Cardiac septum (tissue), 1 donor: ENCODE measurements around the gene EIPR1. TPM values are rescaled to one million over a fixed set of nuclear protein-coding genes. Genes with fewer than 3 reads are reported as not detected.
A peak's percentile ranks its signal among the peaks of the same experiment; 100 is the strongest.

Source experiments
- DNase-seq: peaks from one replicate; pipeline ENCODE4 v3.0.0-alpha.2; 2020; ENCODE audit warnings: low spot score
- intact Hi-C: fragments of 100-400 bp; cut with DNase I; formaldehyde crosslinking; loops from one replicate; pipeline ENCODE4 v1.14.0; 2022
- total RNA-seq: library from RNA; stranded (reverse); fragmentation: NEBNext Ultra II Directional; extraction: Animal tissue kit (Norgen Biotek cat#: 25700); gene quantifications from one replicate; pipeline ENCODE4 v1.2.1, GENCODE V29; 2021
- donor health status: DM: no; HTN: no; CAD: no.

Gene EIPR1
- total RNA-seq, 1 donor from 2014 or later, result 10.5 TPM

GRCh38 chr2:3244486-3244885, 133.1 kb downstream of the EIPR1 start:
- intact Hi-C loops, result no loop called here
- DNase-seq, result no peak

DNA sequence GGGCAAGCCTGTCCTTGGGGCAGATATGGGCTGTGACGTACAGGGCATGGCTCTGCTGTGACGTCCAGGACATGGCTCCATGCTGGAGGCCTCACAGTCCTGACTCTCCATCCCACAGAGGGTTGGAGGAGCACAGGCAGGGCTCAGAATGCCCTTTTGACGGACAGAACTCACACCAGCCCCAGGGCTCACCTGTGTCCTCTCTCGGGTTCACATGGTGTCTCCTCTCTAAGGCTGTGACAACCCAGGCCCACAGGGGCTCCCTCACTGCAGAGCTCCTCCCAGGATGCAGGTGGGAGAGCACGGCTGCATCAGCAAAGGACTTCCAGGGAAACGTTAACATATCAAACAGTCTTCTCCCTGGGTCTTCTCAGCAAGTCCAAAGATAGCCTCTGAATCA, 133.8 kb downstream of the EIPR1 start:
- intact Hi-C loops, result no loop called here
- no peak for DNase-seq

- intact Hi-C loops, result no loop called here
- DNase-seq, result no peak
These were observed 134.8 kb downstream of the EIPR1 start for GRCh38 chr2:3242747-3243369.

DNA sequence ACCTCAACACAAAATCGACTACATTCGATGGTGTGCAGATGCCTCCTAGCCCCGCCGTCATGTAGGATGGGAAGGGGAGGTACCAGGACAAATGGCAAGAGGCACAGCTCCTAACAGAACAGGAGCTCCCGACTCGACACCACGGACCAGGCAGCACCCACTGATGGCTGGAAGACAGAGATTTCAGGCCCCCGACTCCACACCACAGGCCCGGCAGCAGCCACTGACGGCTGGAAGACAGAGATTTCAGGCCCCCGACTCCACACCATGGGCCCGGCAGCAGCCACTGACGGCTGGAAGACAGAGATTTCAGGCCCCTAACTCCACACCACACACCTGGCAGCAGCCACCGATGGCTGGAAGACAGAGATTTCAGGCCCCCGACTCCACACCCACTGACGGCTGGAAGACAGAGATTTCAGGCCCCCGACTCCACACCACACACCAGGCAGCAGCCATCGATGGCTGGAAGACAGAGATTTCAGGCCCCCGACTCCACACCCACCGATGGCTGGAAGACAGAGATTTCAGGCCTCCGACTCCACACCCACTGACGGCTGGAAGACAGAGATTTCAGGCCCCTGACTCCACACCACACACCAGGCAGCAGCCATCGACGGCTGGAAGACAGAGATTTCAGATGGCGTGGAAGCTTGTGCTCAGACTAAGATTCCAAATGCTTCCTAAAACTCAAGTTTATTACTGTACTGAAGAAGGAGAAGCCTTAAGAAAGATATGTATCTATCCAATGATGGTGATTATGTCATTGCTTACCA, 135.5 kb downstream of the EIPR1 start:
- intact Hi-C loops, result no loop called here

GRCh38 chr2:3238951-3239841, 138.4 kb downstream of the EIPR1 start:
- intact Hi-C loops, result no loop called here
- no peak for DNase-seq

More for the DNA sequence above, 135.5 kb downstream of the EIPR1 start:
- DNase-seq, result no peak

DNA sequence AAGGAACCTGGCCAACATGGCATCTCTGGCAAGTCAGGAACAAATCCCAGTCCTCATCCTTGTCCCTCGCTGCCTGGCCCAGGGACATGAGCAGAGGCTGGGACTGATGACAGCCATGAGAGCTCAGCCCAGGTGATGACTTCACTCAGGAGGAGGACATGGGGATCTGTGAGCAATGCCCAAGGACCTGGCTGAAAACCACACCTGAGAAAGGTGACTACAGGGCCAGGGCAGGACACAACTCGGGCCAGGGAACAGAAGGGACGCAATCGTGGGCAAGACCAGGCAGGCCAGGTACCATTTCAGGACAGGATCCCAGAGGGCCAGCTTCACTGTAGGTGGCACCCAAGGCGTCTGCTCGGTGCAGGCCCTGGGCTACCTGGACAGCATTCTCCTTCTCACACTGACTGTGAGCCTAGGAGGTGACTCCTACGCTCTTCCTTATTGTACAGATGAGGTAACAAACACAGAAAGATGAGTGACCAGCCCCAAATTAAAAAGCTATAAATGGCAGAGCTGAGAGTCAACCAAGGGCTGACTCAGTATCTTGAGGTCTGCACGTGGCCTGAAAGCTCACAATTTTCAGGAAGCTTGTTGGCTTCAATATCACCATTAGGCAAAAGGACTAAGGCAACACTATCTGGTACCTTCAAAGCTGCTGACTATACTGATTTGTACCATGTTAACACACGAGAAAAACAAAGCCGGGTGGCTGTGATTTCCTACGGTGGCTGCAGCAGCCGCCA, 141.1 kb downstream of the EIPR1 start:
- no peak for DNase-seq
- intact Hi-C loops, result no loop called here

DNA sequence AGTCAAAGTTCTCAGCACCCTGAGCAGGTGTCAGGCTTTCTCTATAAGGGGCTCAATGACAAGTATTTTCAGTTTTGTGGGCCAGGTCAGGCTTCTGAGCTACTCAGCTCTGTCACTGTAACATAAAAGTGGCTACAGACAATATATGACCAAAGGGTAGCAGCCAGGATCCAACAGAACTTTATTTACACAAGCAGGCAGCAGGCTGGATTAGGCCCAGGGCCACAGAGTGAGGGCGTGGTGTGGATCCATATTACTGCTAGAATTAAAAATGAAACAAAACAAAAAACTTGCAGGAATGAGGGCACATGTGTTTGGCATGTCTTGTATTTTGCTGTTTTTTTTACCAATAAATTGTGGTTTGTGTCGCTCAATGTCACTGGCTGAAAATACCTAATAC, 143.7 kb downstream of the EIPR1 start:
- DNase-seq, result no peak
- intact Hi-C loops, result no loop called here

- intact Hi-C loops, result no loop called here
- DNase-seq, result no peak
These were observed 148.4 kb downstream of the EIPR1 start for GRCh38 chr2:3229221-3229620.

GRCh38 chr2:3224681-3225080, 152.9 kb downstream of the EIPR1 start:
- intact Hi-C loops, result no loop called here

DNA sequence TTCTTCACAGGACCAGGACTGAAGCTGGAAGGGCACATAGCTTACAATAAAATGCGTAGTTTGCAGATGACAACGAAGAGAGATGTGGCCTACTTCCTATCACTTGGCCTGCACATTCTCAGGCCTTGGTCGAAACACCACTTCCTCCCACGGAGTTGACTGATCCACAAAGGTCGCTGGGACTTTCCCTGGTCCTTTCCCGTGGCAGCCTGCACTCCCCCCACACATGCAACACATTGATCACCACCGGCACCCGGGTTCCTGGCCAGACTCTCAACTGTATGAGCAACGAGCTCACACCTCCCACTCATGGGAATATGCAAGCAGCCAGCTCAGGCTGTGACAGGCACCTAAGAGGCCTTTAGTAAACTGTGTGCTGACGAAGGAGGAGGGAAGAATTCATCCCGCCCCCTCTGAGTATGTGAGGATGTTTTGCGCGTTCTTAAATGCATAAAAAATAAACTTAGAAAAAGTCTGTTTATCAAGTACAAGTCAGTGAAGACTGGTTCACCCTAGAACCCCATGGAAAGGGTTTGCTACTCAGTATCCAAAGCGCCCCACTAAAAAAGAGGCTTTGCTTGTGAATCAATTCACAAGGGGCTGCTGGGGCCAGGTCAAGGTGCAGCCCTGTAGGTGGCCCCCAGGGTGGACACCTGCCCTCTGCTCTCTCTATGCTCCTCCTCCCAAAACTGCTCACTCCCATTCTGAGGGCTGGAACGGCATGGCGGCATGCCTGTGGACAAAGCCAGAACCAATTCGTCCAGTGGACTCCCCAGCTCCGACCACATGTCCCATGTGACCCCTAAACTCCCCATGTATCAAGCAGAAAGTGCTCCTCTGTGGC, 154.3 kb downstream of the EIPR1 start:
- no peak for DNase-seq
- intact Hi-C loops, result no loop called here

More at GRCh38 chr2:3224681-3225080, 152.9 kb downstream of the EIPR1 start:
- no peak for DNase-seq

DNA sequence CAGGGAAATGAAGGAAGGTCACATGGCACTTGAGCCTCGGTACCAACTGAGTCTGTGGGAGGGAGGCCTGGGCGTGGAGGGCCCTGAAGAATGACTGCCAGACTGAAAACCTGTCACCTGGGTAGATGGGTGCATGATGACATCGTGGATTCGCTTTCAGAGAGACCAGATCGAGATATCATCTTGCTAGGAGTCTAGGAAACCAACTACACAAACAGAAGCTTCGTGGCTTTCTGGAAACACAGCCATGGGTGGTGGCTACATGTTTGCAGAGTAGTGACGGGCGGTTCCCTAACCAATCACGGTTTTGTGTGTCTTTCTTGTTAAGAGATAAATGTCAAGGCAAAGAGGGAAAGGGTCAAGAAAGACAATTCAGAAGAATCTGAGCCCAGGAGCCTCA, 155.0 kb downstream of the EIPR1 start:
- no peak for DNase-seq
- intact Hi-C loops, result no loop called here

DNA sequence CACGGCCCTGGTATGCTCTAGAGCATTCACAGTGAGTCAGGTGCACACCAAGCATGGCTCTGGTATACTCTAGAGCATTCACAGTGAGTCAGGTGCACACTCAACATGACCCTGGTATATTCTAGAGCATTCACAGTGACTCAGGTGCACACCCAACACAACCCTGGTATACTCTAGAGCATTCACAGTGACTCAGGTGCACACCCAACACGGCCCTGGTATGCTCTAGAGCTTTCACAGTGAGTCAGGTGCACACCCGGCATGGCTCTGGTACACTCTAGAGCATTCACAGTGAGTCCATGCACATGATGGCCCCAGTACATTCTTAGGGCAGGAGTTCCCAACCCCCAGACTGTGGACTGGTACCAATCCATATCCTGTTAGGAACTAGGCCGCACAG, 158.1 kb downstream of the EIPR1 start:
- no peak for DNase-seq
- intact Hi-C loops, result no loop called here

DNA sequence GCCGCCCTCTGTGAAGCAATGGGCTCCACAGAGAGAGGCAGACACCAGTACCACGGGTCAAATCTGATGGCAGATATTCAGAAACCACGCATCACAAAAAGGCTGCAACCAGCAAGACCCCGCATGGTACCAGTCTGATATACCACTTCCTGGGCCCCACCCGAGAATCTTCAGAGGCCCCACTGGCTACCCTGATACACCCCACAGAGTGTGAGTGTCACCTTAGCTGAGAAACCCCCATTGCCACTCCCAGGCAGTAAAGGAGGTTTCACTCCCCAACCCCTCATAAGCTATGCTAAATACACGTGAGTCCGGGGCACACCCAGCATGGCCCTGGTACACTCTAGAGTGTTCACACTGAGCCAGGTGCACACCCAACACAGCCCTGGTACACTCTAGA, 160.0 kb downstream of the EIPR1 start:
- intact Hi-C loops, result no loop called here
- peak; percentile 24 for DNase-seq

GRCh38 chr2:3216841-3217495, 160.7 kb downstream of the EIPR1 start:
- intact Hi-C loops, result no loop called here
- no peak for DNase-seq

DNA sequence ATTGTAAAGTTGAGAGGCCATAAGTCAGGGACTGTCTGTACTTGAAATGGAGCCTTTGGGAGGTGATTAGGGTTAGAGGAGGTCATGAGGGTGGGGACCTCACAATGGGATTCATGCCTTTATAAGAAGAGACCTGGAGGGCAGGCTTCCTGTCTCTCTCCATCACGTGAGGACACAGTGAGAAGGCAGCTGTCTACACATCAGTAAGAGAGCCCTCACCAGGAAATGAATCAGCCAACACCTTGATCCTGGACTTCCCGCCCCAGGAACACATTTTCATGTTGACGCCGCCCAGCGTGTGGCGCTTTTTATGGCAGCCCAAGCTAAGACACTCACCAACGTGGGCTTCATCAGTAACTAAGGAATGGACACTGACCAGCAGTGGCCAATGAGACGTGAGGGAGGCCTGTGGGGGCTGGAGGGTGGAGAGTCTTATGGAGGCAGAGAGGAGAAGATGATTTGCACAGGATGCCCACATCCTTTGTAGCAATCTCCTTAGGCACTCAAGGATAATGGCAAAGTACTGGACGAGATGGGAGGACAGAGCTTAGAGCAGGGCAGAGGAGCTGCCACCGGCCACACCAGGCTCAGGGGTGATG, 162.7 kb downstream of the EIPR1 start:
- DNase-seq, result peak; percentile 56
- intact Hi-C loops, result no loop called here

GRCh38 chr2:3214065-3214464, 163.6 kb downstream of the EIPR1 start:
- no peak for DNase-seq
- intact Hi-C loops, result no loop called here

- intact Hi-C loops, result no loop called here
These were observed 164.6 kb downstream of the EIPR1 start for GRCh38 chr2:3212984-3213383.

DNA sequence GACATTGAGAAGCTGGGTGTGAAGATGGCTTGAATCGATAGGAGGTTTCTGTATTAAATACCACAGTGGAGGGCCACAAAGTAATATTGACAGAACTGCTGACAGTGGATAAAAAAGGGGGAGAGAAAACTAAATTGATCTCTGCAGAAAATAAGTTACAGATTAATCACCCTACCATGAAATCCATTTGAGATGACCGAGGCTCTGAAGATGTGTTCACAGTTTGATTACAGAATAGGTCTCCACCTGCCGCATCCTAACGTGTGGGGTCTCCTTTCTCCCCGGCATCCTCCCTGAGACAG, 165.6 kb downstream of the EIPR1 start:
- DNase-seq, result no peak
- intact Hi-C loops, result no loop called here

More at GRCh38 chr2:3212984-3213383, 164.6 kb downstream of the EIPR1 start:
- DNase-seq, result no peak
